GM12801 (cell line): Measurements from ENCODE around the gene TTC27.

Experiments
- TF ChIP-seq, protein P1 (sequence below): IDR thresholded peaks from one replicate; pipeline ENCODE4 v1.5.1; 2011; ENCODE audit warnings: control low read depth; ENCODE audit not compliant: insufficient read length; ENCODE audit errors: extremely low read depth

The TTC27 gene

DNA sequence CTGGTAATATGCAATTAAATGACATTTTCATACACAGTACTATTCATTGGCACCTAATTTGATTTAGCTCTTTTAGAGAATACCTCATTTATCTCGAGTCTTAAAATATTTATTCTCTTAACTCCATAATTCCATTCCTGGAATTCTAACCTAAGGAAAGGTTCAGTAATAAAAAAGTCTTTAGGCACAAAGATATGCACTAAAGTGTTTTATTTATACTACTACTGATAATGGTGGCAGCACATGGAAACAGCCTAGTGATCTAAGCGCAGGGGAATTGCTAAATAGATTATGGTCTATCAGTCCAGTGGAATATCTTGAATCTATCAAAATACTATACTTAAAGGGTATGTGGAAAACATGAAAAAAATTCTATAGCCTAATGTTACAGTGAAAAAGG, 176.4 kb downstream of the TTC27 start:
- TF ChIP-seq, protein P1, sequence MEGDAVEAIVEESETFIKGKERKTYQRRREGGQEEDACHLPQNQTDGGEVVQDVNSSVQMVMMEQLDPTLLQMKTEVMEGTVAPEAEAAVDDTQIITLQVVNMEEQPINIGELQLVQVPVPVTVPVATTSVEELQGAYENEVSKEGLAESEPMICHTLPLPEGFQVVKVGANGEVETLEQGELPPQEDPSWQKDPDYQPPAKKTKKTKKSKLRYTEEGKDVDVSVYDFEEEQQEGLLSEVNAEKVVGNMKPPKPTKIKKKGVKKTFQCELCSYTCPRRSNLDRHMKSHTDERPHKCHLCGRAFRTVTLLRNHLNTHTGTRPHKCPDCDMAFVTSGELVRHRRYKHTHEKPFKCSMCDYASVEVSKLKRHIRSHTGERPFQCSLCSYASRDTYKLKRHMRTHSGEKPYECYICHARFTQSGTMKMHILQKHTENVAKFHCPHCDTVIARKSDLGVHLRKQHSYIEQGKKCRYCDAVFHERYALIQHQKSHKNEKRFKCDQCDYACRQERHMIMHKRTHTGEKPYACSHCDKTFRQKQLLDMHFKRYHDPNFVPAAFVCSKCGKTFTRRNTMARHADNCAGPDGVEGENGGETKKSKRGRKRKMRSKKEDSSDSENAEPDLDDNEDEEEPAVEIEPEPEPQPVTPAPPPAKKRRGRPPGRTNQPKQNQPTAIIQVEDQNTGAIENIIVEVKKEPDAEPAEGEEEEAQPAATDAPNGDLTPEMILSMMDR, result no peak

DNA sequence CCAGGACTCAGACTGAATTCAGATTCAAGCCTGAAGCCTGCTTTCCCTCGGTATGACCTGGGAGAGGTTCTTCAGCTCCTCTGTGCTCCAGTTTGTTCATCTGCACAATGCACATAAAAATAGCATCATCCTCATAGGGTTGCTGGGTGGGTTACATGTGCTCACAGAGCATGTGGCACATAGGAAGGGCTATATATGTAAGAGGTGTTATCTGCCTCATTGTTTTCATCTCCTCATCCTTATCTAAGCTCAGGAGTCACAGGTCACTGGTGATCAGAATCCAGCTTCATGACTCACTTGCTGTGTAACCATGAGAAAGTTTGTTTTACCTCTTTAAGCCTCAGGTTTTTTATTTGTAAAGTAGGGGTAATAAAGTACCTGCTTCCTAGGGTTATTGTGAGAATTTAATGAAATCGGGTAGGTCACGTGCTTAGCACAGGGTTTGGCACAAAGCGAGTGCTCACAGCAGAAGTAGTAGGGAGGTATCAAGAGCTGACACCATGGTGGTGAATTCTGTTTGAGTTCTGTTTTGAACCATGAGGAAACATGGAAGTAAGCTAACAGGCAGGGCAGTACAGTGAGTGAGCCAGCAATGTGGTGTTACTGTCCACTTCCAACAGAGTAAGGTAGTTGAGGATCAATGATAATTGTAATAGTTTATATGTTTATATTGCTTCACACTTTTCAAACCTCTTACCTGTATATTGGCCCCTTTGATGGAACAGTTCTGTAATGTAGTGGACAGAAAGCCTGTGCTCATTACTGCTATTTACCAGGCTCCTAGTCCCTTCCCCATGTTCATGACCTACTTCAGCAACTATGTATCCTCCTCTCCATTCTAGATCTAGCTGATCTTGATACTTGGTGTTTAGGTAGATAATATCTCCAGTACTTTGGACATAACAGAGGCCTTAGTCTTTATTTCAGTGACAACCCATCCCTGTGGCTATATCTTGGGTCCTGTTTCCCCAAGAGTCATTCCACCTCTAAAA, 177.6 kb downstream of the TTC27 start:
- TF ChIP-seq, protein P1, result no peak

DNA sequence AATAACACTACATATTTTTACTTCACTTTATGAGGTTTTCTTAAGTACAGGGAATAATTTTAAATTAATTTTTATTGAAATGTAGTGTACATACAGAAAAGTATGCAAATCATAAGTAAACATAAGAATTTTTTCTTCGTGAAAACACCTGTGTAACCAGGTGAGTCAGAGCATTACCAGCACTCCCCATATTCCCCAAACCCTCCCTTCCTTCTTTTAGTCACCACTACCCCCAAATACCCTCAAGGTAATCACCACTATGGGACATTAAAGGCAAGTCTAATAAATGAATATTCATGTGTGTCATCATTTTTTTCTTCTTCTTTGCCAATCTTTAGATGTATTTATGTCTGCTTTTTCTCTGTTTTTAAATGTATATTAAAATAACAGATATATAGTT, 179.0 kb downstream of the TTC27 start:
- TF ChIP-seq, protein P1, result no peak

DNA sequence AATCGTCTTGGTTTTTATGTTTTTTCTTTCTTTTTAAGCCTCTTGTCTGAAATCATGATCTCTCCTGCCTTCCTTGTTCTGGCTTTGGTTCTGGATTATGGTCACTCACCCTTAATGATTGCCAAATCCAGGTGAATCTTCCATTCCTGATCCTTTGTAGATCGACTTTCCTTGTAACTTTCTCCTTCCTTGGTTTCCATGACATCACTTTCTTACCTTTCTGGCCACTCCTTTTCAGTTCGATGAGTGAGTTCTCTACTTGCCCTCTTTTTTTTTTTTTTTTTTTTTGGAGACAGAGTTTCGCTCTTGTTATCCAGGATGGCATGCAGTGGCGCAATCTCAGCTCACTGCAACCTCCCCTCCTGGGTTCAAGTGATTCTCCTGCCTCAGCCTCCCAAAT, 179.8 kb downstream of the TTC27 start:
- TF ChIP-seq, protein P1, result no peak

DNA sequence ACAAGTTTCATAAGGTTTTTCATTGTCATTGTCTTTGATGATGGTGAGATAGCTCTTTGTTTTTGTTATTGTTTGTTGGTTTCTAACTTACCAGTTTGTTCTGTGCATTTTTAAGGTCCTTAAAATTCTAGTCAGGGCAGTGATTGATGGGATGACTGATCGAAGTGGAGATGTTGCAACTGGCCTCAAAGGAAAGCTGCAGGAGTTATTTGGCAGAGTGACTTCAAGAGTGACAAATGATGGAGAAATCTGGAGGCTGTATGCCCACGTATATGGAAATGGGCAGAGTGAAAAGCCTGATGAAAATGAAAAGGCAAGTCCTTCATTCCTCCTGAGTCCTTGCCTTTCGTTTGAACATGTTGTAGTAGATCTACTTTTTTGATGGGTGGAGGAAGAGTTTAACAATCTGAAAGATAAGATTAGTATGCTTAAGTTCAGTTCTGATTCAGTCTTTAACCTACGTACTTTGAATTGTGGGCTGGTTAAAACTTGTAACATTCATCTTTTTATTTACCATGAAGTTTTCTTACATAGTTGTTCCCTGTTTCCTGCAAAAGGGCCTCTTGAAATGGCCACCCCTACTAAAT, 183.2 kb downstream of the TTC27 start:
- TF ChIP-seq, protein P1, result no peak

DNA sequence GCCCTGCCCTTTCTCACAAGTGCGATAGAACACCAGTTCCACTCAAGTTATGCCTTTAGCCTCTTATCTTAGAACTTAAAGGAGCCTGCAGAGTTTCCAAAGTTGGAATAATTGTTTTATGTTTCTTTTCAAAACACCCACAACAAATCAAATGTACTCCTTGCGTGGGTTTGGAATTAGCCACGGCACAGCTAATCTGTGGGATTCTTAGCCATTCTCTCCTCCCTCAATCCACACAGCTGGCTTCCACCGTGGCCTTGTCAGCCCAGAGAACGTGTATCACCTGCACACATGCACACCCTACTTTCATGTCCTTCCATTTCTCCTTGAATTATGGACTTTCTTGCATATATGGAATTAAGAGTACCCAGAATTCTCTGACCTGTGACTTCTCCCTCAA, 183.8 kb downstream of the TTC27 start:
- TF ChIP-seq, protein P1, result no peak

DNA sequence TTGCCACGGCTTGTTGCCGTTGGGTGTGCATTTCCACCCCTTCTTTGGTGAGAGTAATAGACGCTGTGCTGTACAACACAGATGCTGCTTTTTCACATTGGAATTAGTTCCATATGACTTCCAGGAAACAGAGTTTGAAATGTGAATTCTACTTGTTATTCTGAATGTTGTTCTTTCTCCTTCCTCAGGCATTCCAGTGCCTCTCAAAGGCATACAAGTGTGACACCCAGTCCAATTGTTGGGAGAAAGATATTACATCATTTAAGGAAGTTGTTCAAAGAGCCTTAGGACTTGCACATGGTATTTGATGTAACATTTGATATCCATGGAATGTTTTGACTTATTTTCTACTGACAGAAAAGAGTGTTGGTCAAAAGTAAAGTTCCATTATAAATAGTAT, 184.5 kb downstream of the TTC27 start:
- TF ChIP-seq, protein P1, result no peak
